Testis (tissue), 3 donors: Measurements from ENCODE around the gene C9orf50. TPM values are rescaled to one million over a fixed set of nuclear protein-coding genes. Genes with fewer than 3 reads are reported as not detected.

ENCODE experiments used
- DNase-seq: peaks from one replicate; pipeline ENCODE4 v3.0.0-alpha.2; 2019
- H3K27ac ChIP-seq, 2 donors: fragments of 200-600 bp; sonication (generic); one replicate each; pipeline ENCODE4 v1.5.1; 2019
- H3K27me3 ChIP-seq: fragments of 200-600 bp; sonication (generic); one replicate; pipeline ENCODE4 v1.5.1; 2019
- H3K36me3 ChIP-seq: fragments of 200-600 bp; sonication (generic); one replicate; pipeline ENCODE4 v1.5.1; 2017; ENCODE audit warnings: low read depth; ENCODE audit errors: missing control alignments
- H3K4me1 ChIP-seq: fragments of 200-600 bp; sonication (generic); one replicate; pipeline ENCODE4 v1.5.1; 2019
- H3K4me3 ChIP-seq, 2 donors: fragments of 200-600 bp; sonication (generic); one replicate each; pipeline ENCODE4 v1.5.1; 2017 to 2019
- H3K9me3 ChIP-seq: fragments of 200-600 bp; sonication (generic); one replicate; pipeline ENCODE4 v1.5.1; 2017
- CTCF ChIP-seq, 3 experiments: fragments of 450-650 bp in 2 of 3; fragments of 200-600 bp in 1 of 3; sonication (generic) in 1 of 3; IDR thresholded peaks; one replicate each; pipeline ENCODE4 v1.5.1; 2016 to 2019; ENCODE audit warnings: antibody characterized with exemption in 3 of 3, mild to moderate bottlenecking in 2 of 3, moderate library complexity in 1 of 3
- POLR2A ChIP-seq: fragments of 450-650 bp; IDR thresholded peaks from one replicate; pipeline ENCODE4 v1.6.1; 2017; ENCODE audit warnings: antibody characterized with exemption, mild to moderate bottlenecking, moderate library complexity
- WGBS, 2 donors: methylation state at CpG; one replicate each; pipeline ENCODE4 v1.1.5; 2018; 5-methylcytosine and 5-hydroxymethylcytosine counted together
- intact Hi-C: fragments of 100-400 bp; cut with DNase I; formaldehyde crosslinking; loops from one replicate; pipeline ENCODE4 v1.15.1; 2023; ENCODE audit warnings: low total_unique reads
- polyA plus RNA-seq: library from polyadenylated mRNA; stranded (reverse); fragments of 350-450 nt; fragmentation: Illumina TruSeq; extraction: RNeasy Lipid Tissue Mini Kit (QIAGEN cat#74804); gene quantifications from one replicate; pipeline ENCODE4 v1.2.3, GENCODE V29; 2014; ENCODE audit warnings: low read depth, low replicate concordance; ENCODE audit not compliant: insufficient read depth
- total RNA-seq, 2 donors: library from RNA; depleted of rRNA; stranded (reverse); fragments of >200 nt; gene quantifications; one replicate each; pipeline ENCODE4 v1.2.3, GENCODE V29; 2016

The C9orf50 gene
- total and polyA plus RNA-seq, 3 donors from 2014 or later: 3.7 to 14.6 (median 9.4) TPM

DNA sequence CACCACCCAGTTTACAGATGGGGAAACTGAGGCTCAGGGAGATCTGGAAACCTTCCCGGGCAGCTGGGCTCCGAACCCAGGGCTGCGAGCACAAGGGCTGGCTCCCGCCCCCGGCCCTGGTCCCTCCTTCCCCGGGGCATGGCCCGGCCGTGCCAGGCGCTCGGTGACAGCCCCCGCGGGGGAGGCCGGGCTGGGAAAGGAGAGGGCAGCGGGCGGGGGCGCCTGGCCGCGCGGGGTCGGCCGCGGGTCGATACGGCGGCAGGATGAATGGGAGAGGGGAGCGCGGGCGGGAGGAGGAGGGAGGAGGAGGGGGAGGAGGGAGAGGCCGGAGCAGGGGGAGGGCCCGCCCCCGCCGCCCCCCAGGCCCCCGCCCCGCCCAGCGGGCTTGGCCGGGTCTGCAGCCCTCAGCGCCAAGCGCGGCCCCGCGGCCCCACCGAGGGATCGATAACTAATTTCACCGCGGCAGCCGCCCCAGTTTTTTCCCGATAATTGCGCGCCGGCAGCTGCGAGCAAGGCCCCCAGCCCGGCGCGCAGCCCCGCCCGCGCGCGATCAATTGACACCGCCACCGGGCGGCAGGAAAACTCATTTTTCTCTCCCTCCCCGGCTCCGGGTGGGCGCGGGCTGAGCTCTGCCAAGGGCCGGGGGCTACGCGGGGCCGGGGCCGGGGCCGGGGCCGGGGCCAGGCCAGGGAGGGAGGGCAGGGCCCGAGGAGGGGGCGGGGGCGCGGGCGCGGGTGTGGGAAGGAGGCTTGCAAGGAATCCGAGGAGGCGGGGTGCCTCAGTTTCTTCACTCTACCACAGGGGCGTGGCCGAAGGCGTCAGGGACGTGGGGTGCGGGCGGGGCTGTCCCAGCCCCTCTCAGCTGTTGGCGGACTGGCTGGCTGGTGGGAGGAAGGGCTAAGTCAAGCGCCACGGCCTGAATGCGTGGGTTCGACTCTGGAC lies 52.1 kb downstream of the C9orf50 start:
- Histone ChIP-seq H3K4me1 (peaks cover 31% of the 10 kb centered on the region), H3K4me3 (peak overlapping the region; percentile 49 to 55), H3K27ac (peak overlapping the region; percentile 50 to 85), H3K9me3 (no peaks in the 10 kb centered on the region), H3K27me3 (no peaks in the 10 kb centered on the region), H3K36me3 (no peaks in the 10 kb centered on the region)
- no peak for TF ChIP-seq POLR2A
- no peak for TF ChIP-seq CTCF (IDR thresholded peaks at IDR 0.05)
- 3 to 20% methylated on average over 1 to 67 of the region's 92 CpGs for WGBS, 2 donors
- DNase-seq: peak; percentile 49
- intact Hi-C loops: no loop called here

GRCh38 chr9:129567842-129568559 lies 52.9 kb downstream of the C9orf50 start:
- H3K36me3 ChIP-seq: no peaks in the 10 kb centered on the region
- intact Hi-C loops: no loop called here
- peak overlapping the region in 1 of 2 donors; percentile 85 for H3K27ac ChIP-seq
- DNase-seq: no peak
- H3K4me3 ChIP-seq: peak overlapping the region; percentile 49 to 55
- no peak for TF ChIP-seq CTCF (IDR thresholded peaks at IDR 0.05)
- no peak for TF ChIP-seq POLR2A
- peaks cover 31% of the 10 kb centered on the region for H3K4me1 ChIP-seq
- WGBS, 2 donors: 2 to 4% methylated on average over 17 to 27 of the region's 27 CpGs
- H3K27me3 ChIP-seq: no peaks in the 10 kb centered on the region
- H3K9me3 ChIP-seq: no peaks in the 10 kb centered on the region

- Histone ChIP-seq H3K4me1 (peaks cover 31% of the 10 kb centered on the region), H3K27me3 (no peaks in the 10 kb centered on the region), H3K36me3 (no peaks in the 10 kb centered on the region), H3K4me3 (no peak overlapping the region), H3K27ac (no peak overlapping the region), H3K9me3 (no peaks in the 10 kb centered on the region)
- no peak for TF ChIP-seq CTCF (IDR thresholded peaks at IDR 0.05)
- no peak for TF ChIP-seq POLR2A
- 62 to 71% methylated on average over 10 of the region's 10 CpGs for WGBS, 2 donors
- intact Hi-C loops: no loop called here
- no peak for DNase-seq
These were observed 53.6 kb downstream of the C9orf50 start for GRCh38 chr9:129567329-129567728.

DNA sequence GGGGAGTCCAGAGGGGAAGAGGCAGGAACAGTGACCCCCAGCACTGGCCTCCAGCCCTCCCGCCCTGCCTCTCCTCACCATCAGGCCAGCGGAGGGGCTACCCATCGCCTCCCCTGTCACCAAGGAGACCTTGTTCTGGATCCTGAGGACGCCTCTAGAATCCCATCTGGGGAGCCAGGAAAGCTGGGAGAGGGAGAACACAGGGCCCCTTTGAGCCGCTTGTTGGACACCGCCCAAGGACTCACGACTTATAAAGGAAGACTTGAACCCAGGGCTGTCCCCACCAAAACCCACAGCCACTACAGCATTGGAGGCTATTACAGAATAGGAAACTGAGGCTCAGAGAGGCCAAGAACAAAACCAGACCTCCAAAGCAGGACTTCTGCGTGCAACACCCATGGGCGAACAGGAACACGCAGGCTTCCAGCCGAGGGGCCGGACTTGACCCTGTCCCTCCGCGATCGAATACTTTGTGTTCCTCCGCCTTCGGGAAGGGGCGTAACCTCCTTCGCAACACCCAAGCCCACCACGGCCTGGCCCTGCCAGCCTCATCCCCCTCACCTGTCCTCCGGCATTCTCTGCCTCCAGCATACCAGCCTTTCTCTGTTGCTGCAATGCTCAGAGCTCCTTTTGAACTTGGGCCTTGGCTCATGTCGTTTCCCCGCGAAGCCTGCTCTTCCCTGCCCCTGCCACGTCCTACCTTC lies 54.2 kb downstream of the C9orf50 start:
- Histone ChIP-seq H3K4me3 (no peak overlapping the region), H3K27ac (no peak overlapping the region), H3K9me3 (no peaks in the 10 kb centered on the region), H3K4me1 (peaks cover 35% of the 10 kb centered on the region), H3K36me3 (no peaks in the 10 kb centered on the region), H3K27me3 (no peaks in the 10 kb centered on the region)
- intact Hi-C loops: no loop called here
- no peak for DNase-seq
- 66 to 73% methylated on average over 22 to 25 of the region's 25 CpGs for WGBS, 2 donors
- TF ChIP-seq POLR2A: no peak
- TF ChIP-seq CTCF (IDR thresholded peaks at IDR 0.05): no peak
